Chondrocyte (in vitro differentiated cells): ENCODE results near the gene METTL23. TPM values are rescaled to one million over a fixed set of nuclear protein-coding genes. Genes with fewer than 3 reads are reported as not detected.
A peak's percentile ranks its signal among the peaks of the same experiment; 100 is the strongest.
"Not testable (repeated sequence)": the region's sequence is repeated elsewhere in the genome, so short reads cannot be mapped to it uniquely, and the experiment has no call there.

Experiments
- DNase-seq: peaks from one replicate; pipeline ENCODE4 v3.0.0; 2021; ENCODE audit warnings: mixed read lengths, low spot score
- H3K27ac Mint-ChIP-seq: one replicate; pipeline ENCODE4 v1.8.0; 2021; ENCODE audit warnings: mild to moderate bottlenecking, moderate library complexity, mixed read lengths; ENCODE audit not compliant: unreplicated experiment
- H3K27me3 Mint-ChIP-seq: 2 replicates; pipeline ENCODE4 v1.8.0; 2021; ENCODE audit warnings: low read depth, mixed read lengths
- H3K36me3 Mint-ChIP-seq: 2 replicates; pipeline ENCODE4 v1.8.0; 2021; ENCODE audit warnings: low read depth, mixed read lengths
- H3K4me1 Mint-ChIP-seq: 2 replicates; pipeline ENCODE4 v1.8.0; 2021; ENCODE audit warnings: low read depth, mild to moderate bottlenecking, mixed read lengths
- H3K4me3 Mint-ChIP-seq: one replicate; pipeline ENCODE4 v1.8.0; 2021; ENCODE audit warnings: mild to moderate bottlenecking, moderate library complexity, mixed read lengths; ENCODE audit not compliant: unreplicated experiment
- H3K9me3 Mint-ChIP-seq: 2 replicates; pipeline ENCODE4 v1.8.0; 2021; ENCODE audit warnings: low read depth, mixed read lengths
- CTCF ChIP-seq: fragments of 200-600 bp; sonication (generic); IDR thresholded peaks from 2 replicates; pipeline ENCODE4 v1.5.0; 2021; ENCODE audit warnings: antibody characterized with exemption, mild to moderate bottlenecking, moderate library complexity
- total RNA-seq: library from RNA; stranded (reverse); gene quantifications from 3 replicates; pipeline ENCODE4 v1.2.1, GENCODE V29; 2021

Gene METTL23
- total RNA-seq, 1 donor from 2014 or later: 27.0 TPM

- Mint-ChIP-seq H3K27me3 (no peaks in the 10 kb centered on the region), H3K36me3 (peaks cover 34% of the 10 kb centered on the region), H3K9me3 (no peaks in the 10 kb centered on the region), H3K4me1 (peaks cover 61% of the 10 kb centered on the region), H3K27ac (peak within 1 kb of the TSS; percentile 100), H3K4me3 (peak within 1 kb of the TSS; percentile 99)
- peak; percentile 98 for DNase-seq
- no peak for TF ChIP-seq CTCF
Observed at GRCh38 chr17:76737676-76738467, 11.2 kb downstream of the METTL23 start, which contains the start of gene MFSD11. Gene MFSD11 (plus strand): TSS chr17:76738119. CDS start chr17:76738353, 234 bp downstream.

GRCh38 chr17:76738468-76738850, 11.8 kb downstream of the METTL23 start:
- DNase-seq: no peak
- Mint-ChIP-seq H3K9me3 (no peaks in the 10 kb centered on the region), H3K4me1 (peaks cover 55% of the 10 kb centered on the region), H3K27ac (peak overlapping the region; percentile 100), H3K36me3 (peaks cover 30% of the 10 kb centered on the region), H3K4me3 (peak overlapping the region; percentile 99), H3K27me3 (no peaks in the 10 kb centered on the region)
- no peak for TF ChIP-seq CTCF

- not testable (repeated sequence) for H3K27ac Mint-ChIP-seq, DNase-seq, H3K27me3 Mint-ChIP-seq, H3K4me3 Mint-ChIP-seq, H3K9me3 Mint-ChIP-seq
- H3K36me3 Mint-ChIP-seq: peaks cover 24% of the 10 kb centered on the region
- peaks cover 43% of the 10 kb centered on the region for H3K4me1 Mint-ChIP-seq
Observed at GRCh38 chr17:76739568-76740115, 13.0 kb downstream of the METTL23 start.

- Mint-ChIP-seq H3K4me3 (no peak overlapping the region), H3K9me3 (peaks cover 2% of the 10 kb centered on the region), H3K36me3 (peaks cover 24% of the 10 kb centered on the region), H3K27ac (peak overlapping the region; percentile 66), H3K4me1 (peaks cover 35% of the 10 kb centered on the region), H3K27me3 (no peaks in the 10 kb centered on the region)
- TF ChIP-seq CTCF: no peak
- DNase-seq: no peak
Observed at GRCh38 chr17:76740329-76741118, 13.9 kb downstream of the METTL23 start.

GRCh38 chr17:76742958-76743357, 16.3 kb downstream of the METTL23 start:
- H3K4me1 Mint-ChIP-seq: peaks cover 30% of the 10 kb centered on the region
- no peaks in the 10 kb centered on the region for H3K27me3 Mint-ChIP-seq
- peaks cover 2% of the 10 kb centered on the region for H3K9me3 Mint-ChIP-seq
- H3K27ac Mint-ChIP-seq: no peak overlapping the region
- H3K36me3 Mint-ChIP-seq: peaks cover 27% of the 10 kb centered on the region
- no peak for TF ChIP-seq CTCF
- no peak for DNase-seq
- H3K4me3 Mint-ChIP-seq: no peak overlapping the region
